Liver (tissue), 9 donors: ENCODE measurements around the gene ZNF726. TPM values are rescaled to one million over a fixed set of nuclear protein-coding genes. Genes with fewer than 3 reads are reported as not detected.

Source experiments
- DNase-seq: peaks from one replicate; pipeline ENCODE4 v3.0.0-alpha.2; 2017; ENCODE audit warnings: low spot score
- H3K27ac ChIP-seq, 2 donors: one replicate each; pipeline ENCODE4 v1.7.0; 2013; ENCODE audit warnings: inconsistent platforms in 2 of 2, low read length in 2 of 2, control low read depth in 1 of 2, low read depth in 1 of 2, mild to moderate bottlenecking in 1 of 2
- H3K27me3 ChIP-seq, 4 donors: one replicate each; pipeline versions ENCODE4 v1.6.1 to v1.7.0; 2013; ENCODE audit warnings: low read length in 3 of 4, inconsistent platforms in 1 of 4, mild to moderate bottlenecking in 1 of 4, moderate library complexity in 1 of 4; ENCODE audit not compliant: control insufficient read depth in 4 of 4, insufficient read depth in 4 of 4
- H3K36me3 ChIP-seq, 4 donors: one replicate each; pipeline versions ENCODE4 v1.6.1 to v1.7.0; 2013; ENCODE audit warnings: low read length in 3 of 4, mild to moderate bottlenecking in 3 of 4, low read depth in 1 of 4, moderate library complexity in 1 of 4; ENCODE audit not compliant: control insufficient read depth in 4 of 4, insufficient read depth in 3 of 4
- H3K4me1 ChIP-seq, 4 donors: one replicate each; pipeline versions ENCODE4 v1.6.1 to v1.7.0; 2013; ENCODE audit warnings: low read length in 3 of 4, mild to moderate bottlenecking in 3 of 4, moderate library complexity in 1 of 4; ENCODE audit not compliant: control insufficient read depth in 4 of 4, insufficient read depth in 4 of 4
- H3K4me3 ChIP-seq, 3 donors: one replicate each; pipeline versions ENCODE4 v1.6.1 to v1.7.0; 2013; ENCODE audit warnings: low read length in 3 of 3, control low read depth in 1 of 3, low read depth in 1 of 3, mild to moderate bottlenecking in 1 of 3
- H3K9ac ChIP-seq, 2 donors: one replicate each; pipeline ENCODE4 v1.7.0; 2013; ENCODE audit warnings: low read length in 2 of 2, mild to moderate bottlenecking in 2 of 2, moderate library complexity in 2 of 2, control low read depth in 1 of 2, low read depth in 1 of 2
- H3K9me3 ChIP-seq, 4 donors: one replicate each; pipeline versions ENCODE4 v1.6.1 to v1.7.0; 2013; ENCODE audit warnings: low read length in 3 of 4; ENCODE audit not compliant: control insufficient read depth in 4 of 4
- EGR1 ChIP-seq, 2 donors: IDR thresholded peaks; 2 replicates each; pipeline ENCODE4 v1.6.1; 2016 to 2018; ENCODE audit warnings: antibody characterized with exemption in 2 of 2, low read depth in 2 of 2
- FOXA1 ChIP-seq: IDR thresholded peaks from 2 replicates; pipeline ENCODE4 v1.6.1; 2016; ENCODE audit warnings: antibody characterized with exemption
- FOXA2 ChIP-seq: IDR thresholded peaks from 2 replicates; pipeline ENCODE4 v1.6.1; 2016; ENCODE audit warnings: antibody characterized with exemption
- GABPA ChIP-seq, 2 donors: IDR thresholded peaks in 1 of 2; conservative IDR thresholded peaks in 1 of 2; 2 replicates each; pipeline ENCODE4 v1.6.1; 2016; ENCODE audit warnings: antibody characterized with exemption in 2 of 2, mild to moderate bottlenecking in 1 of 2, moderate library complexity in 1 of 2
- HNF4A ChIP-seq, 2 donors: conservative IDR thresholded peaks; 2 replicates each; pipeline ENCODE4 v1.6.1; 2016; ENCODE audit warnings: antibody characterized with exemption in 2 of 2, mild to moderate bottlenecking in 2 of 2
- HNF4G ChIP-seq: IDR thresholded peaks from 2 replicates; pipeline ENCODE4 v1.6.1; 2016; ENCODE audit warnings: antibody characterized with exemption
- JUND ChIP-seq, 2 donors: IDR thresholded peaks; 2 replicates each; pipeline ENCODE4 v1.6.1; 2016; ENCODE audit warnings: antibody characterized with exemption in 2 of 2
- NR2F2 ChIP-seq: IDR thresholded peaks from 2 replicates; pipeline ENCODE4 v1.6.1; 2016; ENCODE audit warnings: antibody characterized with exemption
- RAD21 ChIP-seq, 2 donors: IDR thresholded peaks; 2 replicates each; pipeline ENCODE4 v1.6.1; 2016; ENCODE audit warnings: antibody characterized with exemption in 2 of 2, mild to moderate bottlenecking in 2 of 2
- RXRA ChIP-seq, 2 donors: IDR thresholded peaks; 2 replicates each; pipeline ENCODE4 v1.6.1; 2017 to 2018; ENCODE audit warnings: antibody characterized with exemption in 2 of 2, mild to moderate bottlenecking in 1 of 2
- SP1 ChIP-seq: IDR thresholded peaks from 2 replicates; pipeline ENCODE4 v1.6.1; 2018; ENCODE audit warnings: antibody characterized with exemption, mild to moderate bottlenecking
- TAF1 ChIP-seq: conservative IDR thresholded peaks from 2 replicates; pipeline ENCODE4 v1.6.1; 2016; ENCODE audit warnings: antibody characterized with exemption, mild to moderate bottlenecking
- ZBTB33 ChIP-seq: IDR thresholded peaks from 2 replicates; pipeline ENCODE4 v1.6.1; 2016; ENCODE audit warnings: antibody characterized with exemption
- WGBS: extraction: QIAGEN DNeasy Blood & Tissue Kit; methylation state at CpG from one replicate; pipeline ENCODE4 v1.1.7; 2013; 5-methylcytosine and 5-hydroxymethylcytosine counted together
- polyA plus RNA-seq, 2 donors: library from polyadenylated mRNA; stranded (reverse) in 1 of 2; unstranded in 1 of 2; fragments of 200-250 nt in 1 of 2; fragments of >200 nt in 1 of 2; fragmentation: Nextera tagmentation in 1 of 2; extraction: Ambion mirVana in 1 of 2; gene quantifications; one replicate each; pipeline versions ENCODE4 v1.2.1 to v1.2.3, GENCODE V29; 2013 to 2015
- total RNA-seq, 2 donors: library from RNA; depleted of rRNA; stranded (reverse); fragments of >200 nt; gene quantifications; one replicate each; pipeline ENCODE4 v1.2.3, GENCODE V29; 2014
- TF ChIP-seq, protein P1 (sequence below): fragments of 150-350 bp; IDR thresholded peaks from 2 replicates; pipeline ENCODE4 v1.5.1; 2017; ENCODE audit warnings: improper control_type of control experiment, low read depth, low read length; ENCODE audit not compliant: missing input control
- TF ChIP-seq, protein P2 (sequence below): IDR thresholded peaks from 2 replicates; pipeline ENCODE4 v1.6.1; 2016; ENCODE audit warnings: antibody characterized with exemption, mild to moderate bottlenecking
- TF ChIP-seq, protein P3 (sequence below): IDR thresholded peaks from 2 replicates; pipeline ENCODE4 v1.6.1; 2016; ENCODE audit warnings: antibody characterized with exemption
- donor health status: healthy.
- donor health status: healthy.
- donor health status: healthy.
- donor health status: healthy.
- donor health status: healthy.

The ZNF726 gene
- total and polyA plus RNA-seq, 4 donors, result 0.57 to 8.0 (median 1.1) TPM

- Histone ChIP-seq H3K36me3 (no peaks in the 10 kb centered on the region), H3K9me3 (peaks cover 0 to 8% (median 1%) of the 10 kb centered on the region in 4 donors), H3K27me3 (no peaks in the 10 kb centered on the region), H3K9ac (no peak overlapping the region), H3K27ac (no peak overlapping the region), H3K4me1 (peaks cover 0 to 7% (median 3%) of the 10 kb centered on the region in 4 donors), H3K4me3 (no peak overlapping the region)
- DNase-seq, result no peak
- TF ChIP-seq TAF1 (no peak), HNF4G (no peak), ZBTB33 (no peak), RXRA (IDR thresholded peaks at IDR 0.05) (no peak), RAD21 (IDR thresholded peaks at IDR 0.05) (no peak), GABPA (IDR thresholded peaks at IDR 0.05 in 1 of 2, conservative IDR thresholded peaks at IDR 0.05 in 1 of 2) (no peak), FOXA2 (no peak), FOXA1 (no peak), HNF4A (conservative IDR thresholded peaks at IDR 0.05) (no peak), NR2F2 (no peak), EGR1 (IDR thresholded peaks at IDR 0.05; ENCODE audit: low read depth in 2 of 2) (no peak), JUND (IDR thresholded peaks at IDR 0.05) (no peak), SP1 (no peak)
- TF ChIP-seq, protein P1, sequence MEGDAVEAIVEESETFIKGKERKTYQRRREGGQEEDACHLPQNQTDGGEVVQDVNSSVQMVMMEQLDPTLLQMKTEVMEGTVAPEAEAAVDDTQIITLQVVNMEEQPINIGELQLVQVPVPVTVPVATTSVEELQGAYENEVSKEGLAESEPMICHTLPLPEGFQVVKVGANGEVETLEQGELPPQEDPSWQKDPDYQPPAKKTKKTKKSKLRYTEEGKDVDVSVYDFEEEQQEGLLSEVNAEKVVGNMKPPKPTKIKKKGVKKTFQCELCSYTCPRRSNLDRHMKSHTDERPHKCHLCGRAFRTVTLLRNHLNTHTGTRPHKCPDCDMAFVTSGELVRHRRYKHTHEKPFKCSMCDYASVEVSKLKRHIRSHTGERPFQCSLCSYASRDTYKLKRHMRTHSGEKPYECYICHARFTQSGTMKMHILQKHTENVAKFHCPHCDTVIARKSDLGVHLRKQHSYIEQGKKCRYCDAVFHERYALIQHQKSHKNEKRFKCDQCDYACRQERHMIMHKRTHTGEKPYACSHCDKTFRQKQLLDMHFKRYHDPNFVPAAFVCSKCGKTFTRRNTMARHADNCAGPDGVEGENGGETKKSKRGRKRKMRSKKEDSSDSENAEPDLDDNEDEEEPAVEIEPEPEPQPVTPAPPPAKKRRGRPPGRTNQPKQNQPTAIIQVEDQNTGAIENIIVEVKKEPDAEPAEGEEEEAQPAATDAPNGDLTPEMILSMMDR, result no peak
- TF ChIP-seq, protein P2, sequence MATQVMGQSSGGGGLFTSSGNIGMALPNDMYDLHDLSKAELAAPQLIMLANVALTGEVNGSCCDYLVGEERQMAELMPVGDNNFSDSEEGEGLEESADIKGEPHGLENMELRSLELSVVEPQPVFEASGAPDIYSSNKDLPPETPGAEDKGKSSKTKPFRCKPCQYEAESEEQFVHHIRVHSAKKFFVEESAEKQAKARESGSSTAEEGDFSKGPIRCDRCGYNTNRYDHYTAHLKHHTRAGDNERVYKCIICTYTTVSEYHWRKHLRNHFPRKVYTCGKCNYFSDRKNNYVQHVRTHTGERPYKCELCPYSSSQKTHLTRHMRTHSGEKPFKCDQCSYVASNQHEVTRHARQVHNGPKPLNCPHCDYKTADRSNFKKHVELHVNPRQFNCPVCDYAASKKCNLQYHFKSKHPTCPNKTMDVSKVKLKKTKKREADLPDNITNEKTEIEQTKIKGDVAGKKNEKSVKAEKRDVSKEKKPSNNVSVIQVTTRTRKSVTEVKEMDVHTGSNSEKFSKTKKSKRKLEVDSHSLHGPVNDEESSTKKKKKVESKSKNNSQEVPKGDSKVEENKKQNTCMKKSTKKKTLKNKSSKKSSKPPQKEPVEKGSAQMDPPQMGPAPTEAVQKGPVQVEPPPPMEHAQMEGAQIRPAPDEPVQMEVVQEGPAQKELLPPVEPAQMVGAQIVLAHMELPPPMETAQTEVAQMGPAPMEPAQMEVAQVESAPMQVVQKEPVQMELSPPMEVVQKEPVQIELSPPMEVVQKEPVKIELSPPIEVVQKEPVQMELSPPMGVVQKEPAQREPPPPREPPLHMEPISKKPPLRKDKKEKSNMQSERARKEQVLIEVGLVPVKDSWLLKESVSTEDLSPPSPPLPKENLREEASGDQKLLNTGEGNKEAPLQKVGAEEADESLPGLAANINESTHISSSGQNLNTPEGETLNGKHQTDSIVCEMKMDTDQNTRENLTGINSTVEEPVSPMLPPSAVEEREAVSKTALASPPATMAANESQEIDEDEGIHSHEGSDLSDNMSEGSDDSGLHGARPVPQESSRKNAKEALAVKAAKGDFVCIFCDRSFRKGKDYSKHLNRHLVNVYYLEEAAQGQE, result no peak
- TF ChIP-seq, protein P3, sequence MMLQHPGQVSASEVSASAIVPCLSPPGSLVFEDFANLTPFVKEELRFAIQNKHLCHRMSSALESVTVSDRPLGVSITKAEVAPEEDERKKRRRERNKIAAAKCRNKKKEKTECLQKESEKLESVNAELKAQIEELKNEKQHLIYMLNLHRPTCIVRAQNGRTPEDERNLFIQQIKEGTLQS, result no peak
- 96% methylated on average over 3 of the region's 3 CpGs for WGBS
These were observed 46.1 kb upstream of the ZNF726 start for GRCh38 chr19:23868630-23869029.

GRCh38 chr19:23872282-23872919, 42.3 kb upstream of the ZNF726 start:
- H3K27ac ChIP-seq, result no peak overlapping the region
- H3K9me3 ChIP-seq, result peaks cover 0 to 4% (median 1%) of the 10 kb centered on the region in 4 donors
- H3K27me3 ChIP-seq, result no peaks in the 10 kb centered on the region
- H3K4me3 ChIP-seq, result no peak overlapping the region
- DNase-seq, result no peak
- H3K4me1 ChIP-seq, result peaks cover 0 to 7% (median 4%) of the 10 kb centered on the region in 4 donors
- WGBS, result 41% methylated on average over 1 of the region's 1 CpG
- H3K9ac ChIP-seq, result no peak overlapping the region
- no peaks in the 10 kb centered on the region for H3K36me3 ChIP-seq
- TF ChIP-seq NR2F2 (no peak), HNF4A (conservative IDR thresholded peaks at IDR 0.05) (peak; percentile 69 to 86), EGR1 (IDR thresholded peaks at IDR 0.05; ENCODE audit: low read depth in 2 of 2) (no peak), RXRA (IDR thresholded peaks at IDR 0.05) (peak; percentile 38 to 46), RAD21 (IDR thresholded peaks at IDR 0.05) (peak in 1 of 2 donors; percentile 52), HNF4G (peak; percentile 34), SP1 (peak; percentile 53)
